Large intestine (tissue), 3 donors: ENCODE data around the gene TXNRD2. TPM values are rescaled to one million over a fixed set of nuclear protein-coding genes. Genes with fewer than 3 reads are reported as not detected.

ENCODE experiments used
- DNase-seq, 2 donors: peaks; one replicate each; pipeline versions ENCODE4 v3.0.0 to v3.0.0-alpha.2; 2013
- H3K27ac ChIP-seq: one replicate; pipeline ENCODE4 v1.5.1; 2013; ENCODE audit warnings: low read length
- H3K27me3 ChIP-seq: 2 replicates; pipeline ENCODE4 v1.6.1; 2013; ENCODE audit warnings: low read length; ENCODE audit not compliant: control insufficient read depth, insufficient read depth
- H3K36me3 ChIP-seq: 2 replicates; pipeline ENCODE4 v1.6.1; 2013; ENCODE audit warnings: low read length; ENCODE audit not compliant: control insufficient read depth, insufficient read depth
- H3K4me1 ChIP-seq: one replicate; pipeline ENCODE4 v1.6.1; 2013; ENCODE audit warnings: low read length; ENCODE audit not compliant: control insufficient read depth, insufficient read depth
- H3K4me3 ChIP-seq: one replicate; pipeline ENCODE4 v1.5.1; 2013; ENCODE audit warnings: low read length
- H3K9me3 ChIP-seq: one replicate; pipeline ENCODE4 v1.6.1; 2013; ENCODE audit warnings: mild to moderate bottlenecking, low read depth, low read length, moderate library complexity; ENCODE audit not compliant: control insufficient read depth
- WGBS: methylation state at CpG from one replicate; pipeline ENCODE4 v1.1.5; 2013; ENCODE audit warnings: low lambda C conversion rate; ENCODE audit not compliant: insufficient coverage; 5-methylcytosine and 5-hydroxymethylcytosine counted together
- polyA plus RNA-seq: library from polyadenylated mRNA; unstranded; fragments of 120-200 nt; gene quantifications from one replicate; pipeline ENCODE4 v1.2.1, GENCODE V29; 2013

The TXNRD2 gene
- polyA plus RNA-seq, 1 donor: 22.5 TPM

DNA sequence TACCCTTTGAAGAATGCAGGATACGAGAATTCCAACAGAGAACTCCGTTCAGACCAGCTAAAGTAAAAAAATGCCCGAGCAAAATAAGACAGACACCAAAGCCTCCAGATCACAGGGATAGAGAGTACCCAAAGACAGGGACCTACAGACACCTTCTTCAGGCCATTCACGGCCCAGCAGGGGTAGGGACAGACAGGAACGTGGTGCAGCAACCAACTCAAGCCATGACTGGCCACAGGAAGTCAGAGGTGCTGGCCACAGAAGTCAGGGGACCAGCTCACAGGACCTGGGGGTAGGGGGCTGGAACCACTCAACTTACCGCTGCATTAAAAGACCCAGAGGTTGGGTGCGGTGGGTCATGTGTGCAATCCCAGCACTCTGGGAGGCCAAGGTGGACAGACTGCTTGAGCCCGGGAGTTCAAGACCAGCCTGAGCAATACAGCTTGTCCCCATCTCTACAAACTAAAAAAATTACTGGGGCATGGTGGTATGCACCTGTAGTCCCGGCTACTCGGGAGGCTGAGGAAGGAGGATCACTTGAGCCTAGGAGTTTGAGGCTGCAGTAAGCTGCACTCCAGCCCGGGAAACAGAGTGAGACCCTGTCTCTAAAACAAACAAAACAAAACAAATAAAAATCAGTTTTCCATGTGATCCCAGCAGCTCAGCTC, 39.9 kb downstream of the TXNRD2 start:
- Histone ChIP-seq H3K4me1 (peaks cover 5% of the 10 kb centered on the region), H3K9me3 (no peaks in the 10 kb centered on the region), H3K27me3 (no peaks in the 10 kb centered on the region), H3K4me3 (no peak overlapping the region), H3K36me3 (peaks cover 19% of the 10 kb centered on the region), H3K27ac (no peak overlapping the region)
- no peak for DNase-seq
- 80% methylated on average over 1 of the region's 11 CpGs for WGBS

DNA sequence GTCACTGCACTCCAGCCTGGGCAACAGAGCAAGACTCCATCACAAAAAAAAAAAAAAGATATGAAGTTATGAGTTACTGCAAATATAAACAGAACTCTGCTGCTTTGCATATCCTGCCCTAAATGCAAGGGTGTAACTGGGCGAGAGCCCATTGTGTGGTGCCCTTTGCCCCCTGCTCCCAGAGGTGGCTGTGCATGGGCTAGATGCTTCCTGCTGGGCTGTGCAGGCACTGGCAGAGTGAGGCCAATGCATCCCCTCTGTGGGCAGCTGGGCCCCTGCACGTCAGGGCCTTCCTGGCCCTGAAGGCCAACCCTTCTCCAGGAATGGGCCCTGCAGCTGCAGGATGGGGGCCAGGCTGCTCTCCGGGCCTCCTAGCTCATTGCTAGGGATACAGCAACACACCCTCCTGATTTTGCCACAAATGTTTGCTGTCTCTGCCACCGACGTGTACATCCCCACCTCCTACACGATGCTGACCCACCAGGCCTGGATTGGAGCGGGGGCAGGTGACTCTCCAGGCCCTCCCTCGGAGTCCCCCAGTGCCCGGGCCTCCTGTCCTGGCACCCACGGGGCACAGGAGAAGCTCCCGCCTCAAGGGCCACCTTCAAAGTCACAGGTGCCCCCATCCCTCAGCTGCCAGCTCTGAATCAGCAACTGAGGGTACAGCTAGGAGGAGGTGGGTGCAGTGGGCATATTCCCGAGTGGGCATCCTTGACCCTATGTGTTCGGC, 40.7 kb downstream of the TXNRD2 start:
- DNase-seq: peak in 1 of 2 donors; percentile 33
- WGBS: 100% methylated on average over 2 of the region's 13 CpGs
- peaks cover 19% of the 10 kb centered on the region for H3K36me3 ChIP-seq

DNA sequence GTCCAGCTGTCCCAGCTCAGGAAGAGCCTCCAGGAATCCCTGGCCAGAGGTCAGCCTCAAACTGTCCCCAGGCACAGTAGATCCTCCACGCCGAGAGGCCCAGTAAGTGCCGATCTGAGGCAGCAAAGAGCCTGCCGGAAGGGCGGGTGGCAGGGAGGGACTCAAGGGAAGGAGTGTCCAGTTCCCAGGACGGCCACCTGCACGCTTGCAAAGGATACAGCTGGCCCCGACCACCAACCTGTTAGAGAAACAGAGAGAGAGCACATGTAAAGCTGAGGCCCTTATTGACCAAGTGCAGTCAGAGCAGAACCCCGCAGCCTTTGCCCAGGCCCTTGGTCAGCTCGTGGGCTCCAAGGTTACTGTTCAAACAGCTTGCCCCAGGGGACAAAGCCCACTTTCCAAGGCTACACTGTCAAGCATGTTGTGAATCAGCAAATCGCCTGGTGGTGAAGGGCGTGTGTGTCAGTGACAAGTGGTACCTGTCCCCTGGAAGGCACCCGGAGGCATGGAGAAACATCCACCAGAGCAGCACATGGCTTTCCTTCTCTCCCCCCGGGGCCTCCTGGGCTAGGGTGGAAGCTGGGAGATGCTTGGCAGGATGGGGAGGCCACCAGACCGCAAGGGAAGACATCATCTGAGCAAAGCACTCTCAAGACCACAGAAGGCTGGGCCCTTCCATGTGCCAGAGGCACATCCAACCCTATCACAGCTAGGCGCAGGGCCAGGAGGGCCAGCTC, 42.6 kb downstream of the TXNRD2 start:
- peaks cover 23% of the 10 kb centered on the region for H3K36me3 ChIP-seq
- no peak overlapping the region for H3K4me3 ChIP-seq
- peaks cover 5% of the 10 kb centered on the region for H3K4me1 ChIP-seq
- DNase-seq: no peak
- H3K9me3 ChIP-seq: no peaks in the 10 kb centered on the region
- no peaks in the 10 kb centered on the region for H3K27me3 ChIP-seq
- WGBS: no CpG with 5 or more reads among the region's 16 CpGs
- H3K27ac ChIP-seq: no peak overlapping the region

More for the DNA sequence above, 40.7 kb downstream of the TXNRD2 start:
- H3K27me3 ChIP-seq: no peaks in the 10 kb centered on the region
- peaks cover 5% of the 10 kb centered on the region for H3K4me1 ChIP-seq
- no peak overlapping the region for H3K4me3 ChIP-seq
- H3K9me3 ChIP-seq: no peaks in the 10 kb centered on the region
- H3K27ac ChIP-seq: no peak overlapping the region

DNA sequence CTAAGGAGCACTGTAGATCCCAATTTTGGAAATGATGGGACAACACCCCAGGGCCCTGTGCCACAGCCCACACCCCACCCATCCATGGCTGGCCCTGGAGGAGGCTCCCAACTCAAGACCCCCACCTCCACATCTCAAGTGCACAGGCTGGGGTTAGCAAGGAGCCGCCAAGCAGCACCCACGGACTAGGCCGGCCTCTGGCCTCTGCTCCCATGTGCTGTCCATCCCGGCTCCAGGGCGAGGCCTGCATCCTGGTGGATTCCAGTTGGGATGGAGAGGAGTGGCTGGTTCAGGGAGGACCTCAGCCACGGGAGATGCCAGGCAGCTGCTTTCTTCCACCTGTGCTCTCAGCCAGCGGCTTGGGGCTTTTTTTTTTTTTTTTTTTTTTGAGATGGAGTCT, 43.5 kb downstream of the TXNRD2 start:
- no peak for DNase-seq
- Histone ChIP-seq H3K9me3 (no peaks in the 10 kb centered on the region), H3K36me3 (peaks cover 28% of the 10 kb centered on the region), H3K27ac (no peak overlapping the region), H3K27me3 (no peaks in the 10 kb centered on the region), H3K4me1 (peaks cover 5% of the 10 kb centered on the region), H3K4me3 (no peak overlapping the region)
- WGBS: no CpG with 5 or more reads among the region's 7 CpGs

DNA sequence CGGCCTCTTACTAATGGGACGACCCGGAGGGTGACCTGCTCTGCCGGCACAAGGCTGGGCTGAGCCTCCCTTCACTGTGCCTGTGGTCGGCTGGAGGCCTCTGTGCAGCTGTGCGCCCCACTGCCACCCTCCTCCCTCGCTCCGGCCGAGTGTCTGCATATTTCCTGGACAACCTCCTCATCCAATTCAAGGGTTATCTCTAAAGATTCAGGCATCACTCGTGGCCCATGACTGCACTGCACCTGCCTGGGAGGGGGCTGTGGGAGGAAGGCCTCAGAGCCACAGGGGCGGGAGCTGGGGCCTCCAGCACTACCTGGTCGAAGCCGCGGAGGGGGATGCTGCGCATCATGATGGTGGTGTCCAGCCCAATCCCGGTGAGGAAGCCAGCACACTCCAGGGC, 43.9 kb downstream of the TXNRD2 start:
- no peaks in the 10 kb centered on the region for H3K9me3 ChIP-seq
- H3K4me3 ChIP-seq: no peak overlapping the region
- no peak for DNase-seq
- no peak overlapping the region for H3K27ac ChIP-seq
- peaks cover 29% of the 10 kb centered on the region for H3K36me3 ChIP-seq
- peaks cover 7% of the 10 kb centered on the region for H3K4me1 ChIP-seq
- no peaks in the 10 kb centered on the region for H3K27me3 ChIP-seq
- no CpG with 5 or more reads among the region's 16 CpGs for WGBS

DNA sequence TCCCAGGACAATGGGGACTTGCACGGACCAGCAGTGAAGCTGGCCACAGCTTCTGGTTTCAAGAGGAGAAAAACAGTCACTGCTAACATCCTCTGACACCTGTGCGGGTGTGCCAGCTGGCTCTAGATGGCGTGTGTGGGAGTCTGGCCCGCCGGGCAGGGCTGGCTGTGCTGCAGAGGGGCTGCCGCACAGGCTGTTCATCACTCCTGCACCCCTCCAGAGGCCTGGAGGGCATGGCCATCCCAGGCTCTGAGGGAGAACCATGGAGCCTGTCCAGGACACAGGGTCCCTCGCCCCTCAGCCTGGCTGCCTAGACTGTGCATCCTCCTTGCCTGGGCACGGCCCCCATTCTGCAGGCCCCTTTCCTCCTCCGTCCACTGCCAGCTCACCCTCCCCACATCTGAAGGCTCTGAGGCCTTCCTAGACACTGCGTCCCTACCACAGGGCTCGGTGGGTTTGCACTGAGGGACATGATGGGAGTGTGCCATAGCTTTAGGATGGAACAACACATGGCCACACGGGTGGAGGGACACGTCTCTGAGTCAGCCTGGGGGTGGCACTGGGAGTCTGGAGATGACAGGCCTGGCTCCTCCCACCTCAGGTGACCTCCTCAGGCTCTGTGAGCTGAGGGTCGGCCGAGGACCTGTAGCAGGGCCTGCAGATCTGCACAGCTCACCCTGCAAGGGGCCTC, 44.8 kb downstream of the TXNRD2 start:
- no peak for DNase-seq
- Histone ChIP-seq H3K27me3 (no peaks in the 10 kb centered on the region), H3K36me3 (peaks cover 29% of the 10 kb centered on the region), H3K4me3 (no peak overlapping the region), H3K9me3 (no peaks in the 10 kb centered on the region), H3K4me1 (peaks cover 16% of the 10 kb centered on the region), H3K27ac (no peak overlapping the region)
- no CpG with 5 or more reads among the region's 15 CpGs for WGBS

DNA sequence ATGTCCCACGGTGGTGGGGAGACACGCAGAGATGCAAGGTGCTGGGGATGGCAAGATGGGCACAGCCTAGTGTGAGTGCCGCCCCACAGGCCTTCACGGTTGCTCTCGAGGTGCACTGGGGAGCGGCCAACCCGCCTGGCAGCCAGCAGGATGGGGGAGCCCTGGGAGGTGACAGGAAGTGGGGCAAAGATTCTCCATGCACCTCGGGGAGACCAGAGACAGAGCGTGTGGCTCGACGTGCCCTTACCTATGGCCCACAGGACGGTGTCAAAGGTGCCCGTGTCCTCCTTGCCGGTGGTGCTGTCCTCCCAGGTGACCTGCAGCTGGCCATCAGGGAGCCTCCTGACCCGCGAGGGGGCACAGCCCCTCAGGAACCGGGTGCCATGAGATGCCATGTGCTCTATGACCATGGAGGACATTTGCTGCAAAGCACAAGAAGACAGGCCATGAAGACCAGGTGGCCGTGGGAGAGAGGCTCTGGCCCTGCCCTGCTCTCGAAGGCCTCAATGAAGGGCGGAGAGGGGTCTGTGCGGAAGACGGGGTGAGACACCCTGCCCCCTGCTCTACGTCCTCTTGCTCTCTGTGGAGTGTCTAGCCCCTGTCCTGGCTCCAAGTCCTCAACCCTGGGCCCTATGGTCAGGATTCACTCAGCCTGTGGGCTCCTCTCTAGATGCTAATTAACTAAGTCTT, 46.3 kb downstream of the TXNRD2 start:
- Histone ChIP-seq H3K36me3 (peaks cover 31% of the 10 kb centered on the region), H3K4me3 (no peak overlapping the region), H3K4me1 (peaks cover 23% of the 10 kb centered on the region), H3K9me3 (no peaks in the 10 kb centered on the region), H3K27me3 (no peaks in the 10 kb centered on the region), H3K27ac (no peak overlapping the region)
- no CpG with 5 or more reads among the region's 23 CpGs for WGBS
- DNase-seq: no peak

DNA sequence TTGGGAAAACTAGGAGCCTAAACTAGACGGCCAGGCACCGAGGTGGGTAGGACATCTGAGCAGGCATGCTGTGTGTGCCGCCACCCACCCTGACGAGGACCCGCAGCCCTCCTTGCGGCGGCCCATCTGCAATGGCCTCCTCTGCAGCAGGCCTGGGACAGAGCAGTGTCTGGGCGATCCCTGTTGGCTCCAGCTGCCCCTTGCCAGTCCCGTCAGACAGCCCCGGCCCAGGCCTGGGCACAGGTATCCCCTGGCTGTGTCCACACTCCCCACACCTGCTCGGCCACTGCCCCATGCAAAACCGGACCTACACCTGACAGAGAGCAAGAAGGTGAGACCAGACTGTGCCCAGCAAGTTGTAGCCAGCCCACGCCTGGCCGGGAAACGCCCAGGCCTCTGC, 48.3 kb downstream of the TXNRD2 start:
- 80% methylated on average over 2 of the region's 15 CpGs for WGBS
- Histone ChIP-seq H3K27ac (no peak overlapping the region), H3K4me3 (no peak overlapping the region), H3K27me3 (no peaks in the 10 kb centered on the region), H3K4me1 (peaks cover 23% of the 10 kb centered on the region), H3K9me3 (no peaks in the 10 kb centered on the region), H3K36me3 (peaks cover 25% of the 10 kb centered on the region)
- no peak for DNase-seq

DNA sequence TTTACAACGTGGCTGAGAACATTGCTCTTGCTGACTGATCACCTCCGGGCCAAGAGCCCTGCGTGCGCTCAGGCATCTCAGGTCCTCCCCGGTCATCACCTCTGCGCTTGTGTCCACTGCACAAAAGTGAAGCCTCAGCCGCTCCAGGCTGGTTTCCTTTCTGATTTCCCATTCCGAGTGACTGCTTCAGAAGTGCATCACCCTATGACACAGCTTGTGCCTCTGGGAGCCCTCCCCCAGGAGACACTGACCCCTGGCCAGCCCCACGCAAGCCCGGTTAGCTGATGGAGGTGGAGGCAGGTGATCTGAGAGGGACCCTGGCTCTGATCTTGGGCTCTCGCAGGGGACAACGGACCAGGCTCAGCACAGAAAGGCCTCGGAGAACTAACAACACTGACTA, 48.7 kb downstream of the TXNRD2 start:
- H3K4me3 ChIP-seq: no peak overlapping the region
- H3K9me3 ChIP-seq: no peaks in the 10 kb centered on the region
- DNase-seq: no peak
- H3K27ac ChIP-seq: no peak overlapping the region
- peaks cover 22% of the 10 kb centered on the region for H3K36me3 ChIP-seq
- H3K4me1 ChIP-seq: peaks cover 23% of the 10 kb centered on the region
- no CpG with 5 or more reads among the region's 13 CpGs for WGBS
- no peaks in the 10 kb centered on the region for H3K27me3 ChIP-seq
